NK-92 (cell line): ENCODE measurements around the gene FBXO15.

ENCODE experiments used
- DNase-seq: peaks from one replicate; lab custom pipeline; 2025; ENCODE audit not compliant: unreplicated experiment; lab: John Stamatoyannopoulos, UW

FBXO15 gene

DNA sequence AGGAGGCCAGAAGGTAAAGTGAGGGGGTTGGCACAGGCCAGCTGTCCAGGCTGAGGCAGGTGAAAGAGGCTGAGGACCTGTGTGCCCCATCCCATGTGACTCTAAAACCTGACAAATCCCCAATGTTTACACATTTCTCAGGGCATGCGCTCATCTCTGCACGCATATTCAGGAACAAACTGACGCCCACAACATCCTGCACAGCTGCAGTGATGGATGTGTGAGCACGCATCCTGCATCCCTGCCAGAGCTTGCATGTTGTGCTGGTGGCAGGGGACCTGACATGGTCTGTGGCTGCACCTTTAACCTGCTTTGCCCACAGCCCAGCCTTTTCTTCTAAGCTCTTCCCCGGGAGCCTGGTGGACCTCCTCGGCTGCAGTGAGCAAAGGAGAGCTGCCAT lies 83.1 kb downstream of the FBXO15 start:
- DNase-seq: no peak

DNA sequence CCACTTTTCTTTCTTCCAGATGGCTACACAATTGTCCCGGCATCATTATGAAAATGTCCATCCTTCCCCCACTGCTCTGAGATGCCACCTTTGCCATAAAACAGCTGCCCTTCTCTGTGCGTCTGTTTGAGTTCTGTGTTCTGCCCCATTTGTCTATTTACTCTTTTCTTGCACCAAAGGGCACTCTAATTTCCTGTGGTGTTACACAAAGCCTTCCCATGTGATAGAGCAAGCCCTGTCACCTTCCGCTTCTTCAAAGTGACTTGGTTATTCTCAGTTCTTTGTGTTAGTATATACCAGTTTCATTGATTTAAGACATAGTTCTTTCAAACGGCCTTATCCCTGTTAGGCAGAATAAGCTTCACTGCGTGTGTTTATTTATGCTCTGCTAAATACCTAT lies 84.1 kb downstream of the FBXO15 start:
- no peak for DNase-seq

DNA sequence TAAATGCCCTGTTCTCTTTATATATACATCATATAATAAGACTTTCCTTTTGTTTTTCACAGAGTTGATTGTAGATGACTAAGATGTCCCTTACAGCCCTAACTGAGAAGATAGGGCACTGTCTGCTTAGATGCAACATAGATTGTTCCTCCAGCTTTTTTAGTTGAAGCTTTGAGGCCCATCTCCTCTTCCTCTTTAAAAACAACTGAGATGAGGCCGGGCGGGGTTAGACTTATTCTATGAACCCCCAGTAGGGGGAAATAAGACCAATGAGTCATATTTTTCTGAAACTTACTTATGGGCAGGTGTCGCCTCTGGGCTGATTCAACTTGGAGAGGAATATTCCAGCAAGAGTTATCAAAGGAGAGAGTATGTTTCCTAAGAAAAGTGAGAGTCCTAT lies 84.6 kb downstream of the FBXO15 start:
- no peak for DNase-seq

DNA sequence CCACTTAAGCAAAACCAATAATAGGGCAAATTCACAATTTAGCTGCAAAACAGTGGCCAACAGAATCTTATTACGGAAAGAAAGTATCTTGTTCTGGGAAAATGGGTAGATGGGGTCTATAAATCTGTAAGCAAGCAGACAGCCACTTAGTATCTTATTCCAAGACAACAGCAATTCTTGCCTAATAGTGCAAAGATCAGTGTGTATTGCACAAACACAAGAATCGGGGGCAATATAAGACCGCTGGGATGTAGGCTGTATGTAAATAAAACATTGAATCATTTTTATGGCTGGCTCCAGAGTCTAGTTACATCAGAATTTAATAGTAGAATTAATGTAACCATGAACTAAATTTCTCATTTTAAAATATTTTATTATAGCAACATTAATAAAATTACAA lies 85.6 kb downstream of the FBXO15 start:
- no peak for DNase-seq

DNA sequence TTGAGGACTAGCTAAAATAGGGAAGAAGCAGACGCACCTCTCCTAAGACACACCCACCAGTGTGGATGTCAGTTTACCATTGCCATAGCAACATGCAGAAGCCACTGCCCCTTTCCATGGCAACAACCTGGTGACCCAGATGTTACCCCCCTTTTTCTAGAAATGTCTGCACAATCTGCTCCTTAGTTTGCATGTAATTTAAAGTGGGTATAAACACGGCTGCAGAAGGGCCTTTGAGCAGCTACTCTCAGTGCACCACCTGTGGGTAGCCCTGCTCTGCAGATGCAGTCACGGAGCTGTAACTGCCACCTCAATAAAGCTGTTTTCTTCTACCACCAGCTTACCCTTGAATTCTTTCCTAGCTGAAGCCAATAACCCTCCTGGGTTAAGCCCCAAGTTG lies 87.1 kb downstream of the FBXO15 start:
- no peak for DNase-seq

DNA sequence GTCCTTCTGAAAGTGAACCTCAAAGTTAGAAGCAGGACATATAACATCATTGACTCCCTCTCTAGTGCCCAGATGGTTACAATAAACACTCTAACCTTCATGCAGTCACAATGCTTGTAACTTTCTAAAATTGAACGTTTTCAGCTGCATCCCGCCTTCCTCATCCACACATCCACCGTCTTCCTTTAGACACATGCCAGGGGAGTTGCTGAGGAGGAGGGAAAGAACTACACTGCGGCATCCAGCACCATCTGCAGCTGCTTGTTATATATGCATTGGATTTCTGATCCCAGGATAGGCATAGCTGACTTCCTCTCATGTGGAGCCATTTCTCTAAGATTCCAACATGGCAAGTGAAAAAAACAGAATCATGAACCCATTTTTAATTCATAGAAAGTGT lies 96.8 kb downstream of the FBXO15 start:
- no peak for DNase-seq

DNA sequence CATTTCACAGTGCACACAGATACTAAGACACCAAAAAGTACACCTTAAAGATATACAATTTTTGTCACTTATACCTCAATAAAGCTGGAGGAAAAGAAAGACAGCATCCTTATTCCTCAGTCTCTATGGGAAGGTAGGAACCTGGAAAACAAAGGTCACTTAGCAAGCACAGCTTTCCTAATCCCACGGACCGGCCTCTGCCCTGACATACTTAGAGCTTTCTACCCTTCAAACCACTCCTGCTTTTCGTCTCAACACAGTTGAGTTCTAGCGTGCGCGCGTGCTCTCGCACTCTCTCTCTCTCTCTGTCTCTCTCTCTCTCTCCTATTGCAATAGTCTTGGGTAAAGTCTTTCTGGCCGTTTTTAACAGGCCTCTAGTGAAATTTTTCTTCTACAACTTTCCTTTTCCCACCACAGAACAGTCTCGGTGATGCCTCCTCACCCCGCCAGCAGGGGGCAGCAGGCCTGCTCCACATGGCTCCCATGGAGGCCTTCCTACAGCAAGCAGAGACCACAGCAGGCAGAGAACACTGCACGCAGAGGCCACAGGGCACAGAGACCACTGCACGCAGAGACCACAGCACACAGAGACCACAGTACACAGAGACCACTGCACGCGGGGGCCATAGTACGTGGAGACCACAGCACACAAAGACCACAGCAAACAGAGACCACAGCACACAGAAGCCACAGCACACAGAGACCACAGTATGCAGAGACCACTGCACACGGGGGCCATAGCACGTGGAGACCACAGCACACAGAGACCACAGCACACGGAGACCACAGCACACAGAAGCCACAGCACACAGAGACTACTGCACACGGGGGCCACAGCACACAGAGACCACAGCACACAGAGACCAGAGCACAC lies 106.9 kb downstream of the FBXO15 start:
- no peak for DNase-seq

DNA sequence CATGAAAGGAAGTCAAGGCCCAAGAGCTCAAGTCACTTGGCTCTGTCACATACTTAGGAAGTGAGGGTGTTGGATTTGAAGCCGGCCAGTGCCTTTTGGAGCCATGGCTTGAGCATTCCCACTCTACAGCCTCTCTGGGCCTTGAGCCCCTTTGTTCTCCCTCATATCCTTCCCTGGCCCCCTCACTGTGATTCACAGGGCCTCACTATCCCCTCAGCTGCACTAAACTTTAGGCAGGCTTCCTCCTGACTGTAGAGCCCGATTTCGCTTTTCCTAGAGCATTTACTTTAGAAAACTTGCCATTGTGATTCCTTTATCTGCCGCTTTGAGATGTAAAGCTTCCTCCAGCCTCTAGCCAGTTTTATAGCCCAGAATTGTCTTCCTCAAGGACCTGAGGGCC lies 107.6 kb downstream of the FBXO15 start:
- no peak for DNase-seq

DNA sequence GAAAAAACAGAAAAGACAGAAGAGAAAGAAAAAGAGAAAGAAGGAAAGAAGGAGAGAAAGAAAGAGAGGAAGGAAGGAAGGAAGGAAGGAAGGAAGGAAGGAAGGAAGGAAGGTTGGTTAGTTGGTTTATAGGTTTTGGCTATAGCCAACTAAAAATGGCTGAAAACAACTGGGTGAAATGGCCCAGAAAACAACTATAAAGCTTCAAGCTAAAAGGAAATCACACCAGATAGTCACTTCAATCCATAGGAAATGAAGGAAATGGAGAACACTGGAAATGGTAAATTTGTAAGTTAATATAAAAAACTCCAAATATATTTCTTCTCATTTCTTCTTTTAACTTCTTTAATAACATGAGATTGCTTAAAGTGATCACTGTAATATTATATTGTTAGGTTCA lies 118.5 kb downstream of the FBXO15 start:
- DNase-seq: no peak
